NT2/D1 (cell line): Measurements from ENCODE around the gene PTPRT.

Experiments
- YY1 ChIP-seq: IDR thresholded peaks from 2 replicates; pipeline ENCODE4 v1.6.1; 2011; ENCODE audit not compliant: insufficient read length, insufficient read depth
- ZNF274 ChIP-seq: IDR thresholded peaks from 2 replicates; pipeline ENCODE4 v1.6.1; 2011; ENCODE audit warnings: mild to moderate bottlenecking, low read depth, low read length

GRCh38 chr20:42260184-42260583 is 929.5 kb downstream of the PTPRT start:
- TF ChIP-seq ZNF274 (no peak), YY1 (no peak)
